NCI-H2227 treated with DMSO at 0.1 percent for 48 hours (cell line): Measurements from ENCODE around the gene CLCNKB.
"Not testable (repeated sequence)": the region's sequence is repeated elsewhere in the genome, so short reads cannot be mapped to it uniquely, and the experiment has no call there.

Experiments
- DNase-seq: peaks from one replicate; lab custom pipeline; 2025; lab: John Stamatoyannopoulos, UW

Gene CLCNKB

GRCh38 chr1:16015491-16015890 lies 28.1 kb upstream of the CLCNKB start:
- no peak for DNase-seq

- no peak for DNase-seq
These were observed 27.4 kb upstream of the CLCNKB start for GRCh38 chr1:16015960-16016901.

DNA sequence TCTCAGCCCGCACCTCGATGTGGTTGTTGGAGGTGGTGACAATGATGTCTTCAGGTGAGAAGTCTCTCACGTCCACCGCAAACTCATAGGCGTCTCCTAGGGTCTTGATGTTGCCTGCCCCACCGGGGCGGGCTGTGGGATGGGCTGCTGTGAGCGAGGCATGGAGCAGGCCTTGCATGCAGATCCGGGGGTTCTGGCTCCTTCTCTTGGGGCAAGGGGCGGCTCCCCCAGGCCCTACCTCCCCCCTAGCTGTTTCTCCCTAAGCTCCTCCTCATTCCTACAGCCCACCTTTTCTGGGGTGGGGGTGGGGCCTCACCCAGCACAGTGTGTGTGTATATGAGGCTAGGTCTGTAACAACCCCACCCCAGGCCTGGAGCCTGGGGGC lies 26.5 kb upstream of the CLCNKB start:
- no peak for DNase-seq

DNA sequence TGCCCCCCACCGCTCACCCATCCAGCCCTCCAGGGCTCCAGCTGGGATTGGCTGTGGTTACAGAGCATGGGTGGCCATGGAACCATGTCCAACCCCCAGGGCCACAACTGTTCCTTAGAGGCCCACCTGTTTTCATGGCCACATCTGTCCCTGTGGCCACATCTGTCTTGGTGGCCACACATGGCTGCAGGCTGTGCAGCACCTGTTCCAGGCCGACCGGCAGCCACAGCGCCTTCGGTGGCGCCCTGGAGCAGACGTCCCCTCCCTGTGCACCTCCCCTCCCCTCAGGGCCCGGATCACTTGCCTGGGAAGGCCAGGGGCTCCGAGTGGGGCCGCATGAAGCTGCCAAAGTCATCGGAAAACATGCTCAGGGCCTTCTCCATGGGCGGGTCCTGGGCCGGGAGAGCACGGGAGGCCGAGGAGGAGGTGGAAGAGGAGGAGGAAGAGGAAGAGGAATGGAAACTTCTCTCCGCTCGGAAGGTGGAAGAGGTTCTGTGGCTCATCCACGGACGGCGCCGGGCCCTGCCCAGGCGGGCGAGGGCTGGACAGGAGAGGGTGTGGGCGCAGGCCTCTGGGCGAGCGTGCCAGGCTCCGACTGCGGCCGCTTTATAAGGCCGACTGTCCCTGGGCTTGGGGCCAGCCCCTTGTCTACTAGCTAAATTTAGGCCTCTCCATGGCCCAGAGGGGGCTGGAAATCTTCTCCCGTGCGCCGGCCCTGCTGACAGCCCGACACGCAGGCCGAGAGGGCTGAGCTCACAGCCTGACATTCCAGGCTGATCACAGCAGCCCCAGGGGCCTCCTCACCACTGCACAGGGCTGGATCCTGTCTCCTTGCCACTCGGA lies 25.9 kb upstream of the CLCNKB start, which contains the start of gene HSPB7:
HSPB7 (minus strand) TSS at position 583 of the 843 bp plus-strand sequence; CDS start at position 503, 80 bp downstream.
- no peak for DNase-seq

DNA sequence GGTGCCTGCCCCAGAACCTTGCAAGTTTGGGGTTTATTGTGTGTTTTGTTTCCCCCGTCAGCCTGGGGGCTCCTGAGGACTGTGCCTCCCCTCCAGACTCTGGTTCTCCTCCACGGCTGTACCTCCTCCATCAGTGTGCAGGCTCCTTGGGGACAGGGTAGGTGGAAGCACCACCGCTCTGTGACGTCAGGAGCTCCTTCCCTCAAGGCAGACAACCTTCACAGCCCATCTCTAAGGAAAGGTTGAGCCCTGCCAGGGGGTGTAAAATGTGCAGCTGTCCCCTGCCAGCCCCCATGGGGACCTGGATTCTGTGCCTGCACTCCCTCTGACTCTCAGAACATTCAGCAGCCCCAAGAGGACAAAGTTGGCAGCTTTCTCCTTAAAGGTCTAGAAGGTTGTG lies 25.3 kb upstream of the CLCNKB start:
- DNase-seq, result no peak

DNA sequence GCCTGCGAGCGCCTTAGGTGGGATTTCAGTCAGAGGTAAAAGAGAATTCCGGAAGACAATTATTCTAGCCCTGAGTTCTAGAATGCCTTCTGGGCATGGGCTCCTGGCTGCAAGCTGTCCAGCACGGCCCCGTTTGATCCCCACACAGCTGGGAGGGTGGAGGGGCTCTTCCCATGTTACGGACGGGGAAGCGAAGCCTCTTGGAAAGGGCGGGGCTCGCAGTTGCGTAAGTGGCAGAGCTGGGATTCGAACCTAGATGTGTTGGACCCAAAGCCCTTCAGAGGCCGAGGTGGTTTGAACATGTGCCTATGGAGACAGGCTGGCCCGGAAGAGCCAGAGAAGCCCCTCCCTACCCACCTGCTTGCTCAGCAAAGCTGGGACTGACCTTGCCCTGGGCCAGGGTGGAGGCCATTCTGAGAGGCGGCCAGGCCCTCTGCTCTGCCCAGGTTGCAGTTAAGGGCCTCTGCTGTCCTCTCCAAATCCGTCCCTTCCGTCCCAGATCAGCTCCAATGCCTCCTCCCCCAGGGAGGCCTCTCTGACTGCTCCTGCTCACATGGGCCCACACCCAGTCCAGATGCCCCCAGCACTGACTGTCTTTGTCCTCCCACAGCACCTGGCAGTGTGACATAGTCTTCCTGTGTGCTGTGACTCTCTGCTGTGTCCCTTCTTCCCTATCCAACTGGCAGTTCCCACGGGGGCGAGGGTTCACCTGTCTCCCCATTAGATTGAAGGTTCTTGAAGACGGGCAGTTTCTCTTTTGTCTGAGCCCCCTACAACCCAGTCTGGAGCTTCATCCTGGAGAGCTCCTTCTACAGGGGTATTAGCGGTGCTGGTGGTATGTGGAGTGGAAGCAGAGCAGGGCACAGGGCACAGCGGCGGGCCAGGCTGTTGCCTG lies 24.6 kb upstream of the CLCNKB start:
- DNase-seq, result no peak

DNA sequence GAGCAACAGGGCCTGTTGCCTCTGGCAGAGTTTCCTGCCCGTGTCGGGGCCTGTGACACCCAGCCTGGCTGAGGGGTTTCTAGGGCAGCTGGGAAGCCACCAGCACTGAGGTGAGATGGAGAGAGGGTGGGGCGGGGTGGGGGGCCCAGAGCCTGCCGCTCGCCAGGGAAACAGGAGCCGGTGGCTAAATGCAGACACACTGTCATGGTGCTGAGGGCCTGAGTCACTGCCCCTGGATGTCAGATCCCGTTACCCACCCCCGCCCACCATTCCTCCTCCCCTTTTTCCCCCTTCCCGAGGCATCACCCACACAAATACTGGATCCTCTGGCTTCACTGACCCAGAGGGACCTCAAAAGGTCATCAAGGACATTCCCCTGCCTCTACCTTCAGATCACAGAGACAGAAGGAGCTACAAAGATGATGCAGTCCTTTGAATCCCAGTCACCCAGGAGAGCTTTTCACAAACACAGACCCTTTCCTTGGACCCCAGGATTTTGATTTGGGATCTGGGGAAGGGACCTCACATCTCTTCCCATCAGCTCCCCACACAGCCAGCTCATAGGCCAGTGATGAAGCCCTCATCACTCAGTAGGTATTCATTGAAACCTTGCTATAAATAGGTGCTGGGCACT lies 23.8 kb upstream of the CLCNKB start:
- DNase-seq, result no peak

DNA sequence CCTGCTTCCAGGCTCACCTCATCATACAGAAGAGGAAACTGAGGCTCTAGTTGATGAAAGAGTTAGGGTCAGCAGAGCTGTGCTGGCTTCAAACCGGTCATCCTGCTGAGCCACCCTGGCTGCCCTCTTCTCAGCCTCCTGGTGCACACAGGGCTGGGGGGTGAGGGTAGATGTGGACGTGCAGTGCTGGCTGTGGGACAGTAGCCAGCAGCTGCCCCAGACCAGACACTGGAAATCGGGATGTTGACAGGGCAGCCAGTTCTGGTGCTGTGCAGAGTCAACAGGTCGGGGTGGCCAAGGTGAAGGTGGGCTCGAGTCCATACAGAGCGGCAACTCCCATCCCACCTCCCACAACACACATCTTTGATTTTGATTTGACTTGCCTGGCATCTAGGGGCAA lies 23.3 kb upstream of the CLCNKB start:
- no peak for DNase-seq

DNA sequence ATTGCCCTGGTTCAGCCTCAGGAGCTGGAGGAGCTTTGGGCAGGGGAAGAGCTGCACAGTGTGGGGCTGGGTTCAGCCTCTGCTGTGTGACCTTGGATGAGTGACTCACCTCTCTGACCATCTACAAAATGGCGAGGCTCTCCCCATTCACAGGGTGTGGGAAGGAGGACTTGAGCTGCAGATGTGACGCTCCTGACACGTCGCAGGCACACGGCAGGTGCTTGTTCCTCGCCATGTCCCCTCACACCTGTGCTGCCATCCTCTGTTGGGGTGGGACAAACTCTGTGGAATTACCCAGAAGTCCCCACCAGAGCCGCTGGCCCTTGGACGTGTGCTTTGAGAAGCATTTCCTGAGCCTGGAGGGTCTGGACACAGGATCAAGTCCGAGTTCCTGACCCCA lies 22.7 kb upstream of the CLCNKB start:
- DNase-seq, result not testable (repeated sequence)

DNA sequence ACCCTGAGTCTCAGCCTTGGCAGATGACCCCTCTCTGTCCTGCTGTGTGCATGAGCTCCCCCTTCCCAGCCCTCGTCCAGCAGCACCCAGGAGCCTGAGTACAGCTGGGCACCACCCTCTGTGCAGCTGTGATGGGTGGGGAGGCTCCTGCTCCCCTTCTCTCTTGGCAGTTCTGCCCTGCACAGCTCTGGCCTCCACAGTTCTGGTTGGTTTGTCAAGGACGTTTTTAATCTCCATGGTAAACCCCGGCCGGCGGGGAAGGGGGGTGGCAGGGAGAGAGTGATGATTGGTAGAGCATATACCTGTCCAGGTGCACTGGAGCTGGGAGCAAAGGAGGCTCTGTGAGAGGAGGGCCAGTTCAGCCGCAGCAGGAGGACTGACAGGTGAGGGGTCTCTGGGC lies 21.9 kb upstream of the CLCNKB start, which contains the start of gene CLCNKA:
CLCNKA (plus strand) TSS at position 356 of the 400 bp plus-strand sequence. CDS start 584 bp downstream, outside the sequence.
- no peak for DNase-seq

GRCh38 chr1:16022393-16022792 lies 21.2 kb upstream of the CLCNKB start:
- no peak for DNase-seq

DNA sequence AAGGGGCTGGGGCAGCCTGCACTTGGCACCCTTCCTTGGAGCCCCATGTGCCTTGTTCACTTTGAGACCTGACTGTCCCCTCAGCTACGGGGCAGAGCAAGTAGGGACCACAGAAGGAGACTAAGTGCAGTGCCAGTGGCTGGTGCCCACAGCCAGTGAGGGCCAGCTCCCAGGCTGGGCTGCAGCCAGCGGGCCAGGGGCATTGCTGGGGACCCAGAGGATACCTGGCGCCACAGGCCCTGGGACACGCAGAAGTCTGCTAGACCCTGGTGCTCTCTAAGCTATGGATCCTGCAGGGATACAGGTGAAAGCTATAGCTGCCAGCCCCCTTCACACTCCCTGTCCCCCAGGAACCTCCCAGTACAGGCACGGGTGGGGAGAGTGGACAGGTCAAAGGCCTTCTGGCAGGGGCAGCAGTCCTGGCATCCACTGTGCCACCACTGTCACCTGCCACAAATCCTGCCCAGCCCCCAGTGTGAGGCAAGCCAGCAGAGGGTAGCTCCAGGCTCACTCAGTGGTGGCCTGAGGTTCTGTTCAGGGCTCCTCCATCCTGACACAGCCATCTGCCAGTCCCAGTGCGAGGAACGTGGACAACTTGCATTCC lies 20.4 kb upstream of the CLCNKB start:
- DNase-seq, result no peak

DNA sequence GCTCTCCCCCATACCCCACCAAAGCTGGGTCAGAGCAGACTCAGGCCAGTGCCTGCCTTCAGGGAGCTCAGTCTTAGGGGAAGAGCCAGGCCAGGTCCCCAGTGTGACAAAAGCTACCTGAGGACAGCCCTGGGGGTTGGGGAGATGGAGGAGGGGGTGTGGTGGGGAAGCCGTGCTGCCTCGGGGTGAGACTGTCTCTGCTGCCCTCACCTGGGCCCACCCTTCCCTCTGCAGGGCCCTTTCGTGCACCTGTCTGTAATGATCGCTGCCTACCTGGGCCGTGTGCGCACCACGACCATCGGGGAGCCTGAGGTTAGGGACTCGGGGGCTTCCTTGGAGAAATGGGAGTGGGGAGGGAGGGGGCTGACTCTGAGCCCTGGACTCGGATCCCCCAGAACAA lies 17.3 kb upstream of the CLCNKB start:
- DNase-seq, result not testable (repeated sequence)

DNA sequence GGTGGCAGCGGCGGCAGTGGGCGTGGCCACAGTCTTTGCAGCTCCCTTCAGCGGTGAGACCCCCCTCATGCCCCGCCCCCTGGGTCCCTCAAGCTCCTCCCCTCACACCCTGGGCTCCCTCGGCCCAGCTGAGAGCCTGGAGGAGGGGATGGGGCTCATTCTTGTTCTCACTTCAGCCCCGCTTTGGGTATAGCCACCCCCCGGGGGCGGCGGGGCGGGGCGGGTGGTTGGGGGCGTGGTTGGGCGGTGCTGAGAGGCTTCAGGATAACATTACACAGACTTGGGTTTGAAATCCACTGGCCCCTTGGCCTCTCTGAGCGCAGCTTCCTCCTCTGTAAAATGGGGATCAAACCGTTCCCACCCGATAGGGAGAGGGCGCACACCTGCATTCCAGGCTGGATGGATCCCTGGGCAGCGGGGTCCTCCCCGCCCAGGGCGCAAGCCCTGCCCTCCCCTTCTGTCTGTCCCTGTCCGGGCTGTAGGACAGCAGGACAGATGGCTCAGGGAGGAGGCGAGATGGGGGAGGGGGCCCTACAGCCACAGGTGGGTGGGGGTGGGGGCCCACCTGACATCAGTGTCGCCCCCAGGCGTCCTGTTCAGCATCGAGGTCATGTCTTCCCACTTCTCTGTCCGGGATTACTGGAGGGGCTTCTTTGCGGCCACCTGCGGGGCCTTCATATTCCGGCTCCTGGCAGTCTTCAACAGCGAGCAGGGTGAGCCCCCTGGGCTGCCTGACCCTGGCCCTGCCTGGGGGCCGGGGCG lies 16.7 kb upstream of the CLCNKB start:
- DNase-seq, result no peak

- DNase-seq, result no peak
These were observed 15.2 kb upstream of the CLCNKB start for GRCh38 chr1:16028237-16029002.

- DNase-seq, result not testable (repeated sequence)
These were observed 14.6 kb upstream of the CLCNKB start for GRCh38 chr1:16029003-16029268.

- DNase-seq, result no peak
These were observed 14.3 kb upstream of the CLCNKB start for GRCh38 chr1:16029288-16029687.

- DNase-seq, result no peak
These were observed 12.0 kb upstream of the CLCNKB start for GRCh38 chr1:16031551-16031950.

- peak; percentile 22 for DNase-seq
These were observed 11.0 kb upstream of the CLCNKB start for GRCh38 chr1:16032388-16033102.
